22Rv1 (cell line): ENCODE measurements around the gene KRTAP4-1.
"Not testable (repeated sequence)": the region's sequence is repeated elsewhere in the genome, so short reads cannot be mapped to it uniquely, and the experiment has no call there.

Source experiments
- H3K27ac ChIP-seq: fragments of 450-650 bp; 2 replicates; pipeline ENCODE4 v1.5.1; 2017
- CTCF ChIP-seq: fragments of 450-650 bp; IDR thresholded peaks from 2 replicates; pipeline ENCODE4 v1.5.1; 2017; ENCODE audit warnings: mild to moderate bottlenecking
- ZFX ChIP-seq: fragments of 450-650 bp; IDR thresholded peaks from 2 replicates; pipeline ENCODE4 v1.6.1; 2017; ENCODE audit warnings: antibody characterized with exemption, borderline replicate concordance

The KRTAP4-1 gene

GRCh38 chr17:41184480-41184961 is at the start of gene KRTAP4-1:
KRTAP4-1 (minus strand) TSS chr17:41184911; CDS start chr17:41184854, 57 bp downstream.
- H3K27ac ChIP-seq = no peak within 1 kb of the TSS
- TF ChIP-seq CTCF = no peak
- TF ChIP-seq ZFX = no peak

DNA sequence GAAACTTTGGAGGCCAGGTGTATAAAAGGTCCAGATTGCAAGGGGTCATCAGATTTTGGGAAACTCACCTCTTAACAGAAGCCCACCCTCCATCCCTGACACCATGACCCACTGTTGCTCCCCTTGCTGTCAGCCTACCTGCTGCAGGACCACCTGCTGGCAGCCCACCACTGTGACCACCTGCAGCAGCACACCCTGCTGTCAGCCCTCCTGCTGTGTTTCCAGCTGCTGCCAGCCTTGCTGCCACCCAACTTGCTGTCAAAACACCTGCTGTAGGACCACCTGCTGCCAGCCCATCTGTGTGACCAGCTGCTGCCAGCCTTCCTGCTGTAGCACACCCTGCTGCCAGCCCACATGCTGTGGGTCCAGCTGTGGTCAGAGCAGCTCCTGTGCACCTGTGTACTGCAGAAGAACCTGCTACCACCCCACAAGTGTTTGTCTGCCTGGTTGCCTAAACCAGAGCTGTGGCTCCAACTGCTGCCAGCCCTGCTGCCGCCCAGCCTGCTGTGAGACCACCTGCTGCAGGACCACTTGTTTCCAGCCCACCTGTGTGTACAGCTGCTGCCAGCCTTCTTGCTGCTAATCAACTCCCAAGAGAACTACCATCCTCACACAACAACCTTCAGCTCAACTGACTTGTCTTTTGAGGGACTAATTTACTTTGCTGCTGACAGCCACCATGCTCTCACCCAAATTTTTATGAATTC is 47.8 kb upstream of the KRTAP4-1 start, which contains the start of gene KRTAP9-3:
Gene KRTAP9-3 (plus strand): TSS at position 51 of the 707 bp plus-strand sequence. CDS start 53 bp downstream, at position 104.
- H3K27ac ChIP-seq = not testable (repeated sequence)

- H3K27ac ChIP-seq = no peak overlapping the region
- TF ChIP-seq ZFX (no peak), CTCF (no peak)
Observed at GRCh38 chr17:41231731-41232130, 47.0 kb upstream of the KRTAP4-1 start.

GRCh38 chr17:41230094-41230493 is 45.4 kb upstream of the KRTAP4-1 start:
- no peak overlapping the region for H3K27ac ChIP-seq
- TF ChIP-seq CTCF (no peak), ZFX (no peak)

DNA sequence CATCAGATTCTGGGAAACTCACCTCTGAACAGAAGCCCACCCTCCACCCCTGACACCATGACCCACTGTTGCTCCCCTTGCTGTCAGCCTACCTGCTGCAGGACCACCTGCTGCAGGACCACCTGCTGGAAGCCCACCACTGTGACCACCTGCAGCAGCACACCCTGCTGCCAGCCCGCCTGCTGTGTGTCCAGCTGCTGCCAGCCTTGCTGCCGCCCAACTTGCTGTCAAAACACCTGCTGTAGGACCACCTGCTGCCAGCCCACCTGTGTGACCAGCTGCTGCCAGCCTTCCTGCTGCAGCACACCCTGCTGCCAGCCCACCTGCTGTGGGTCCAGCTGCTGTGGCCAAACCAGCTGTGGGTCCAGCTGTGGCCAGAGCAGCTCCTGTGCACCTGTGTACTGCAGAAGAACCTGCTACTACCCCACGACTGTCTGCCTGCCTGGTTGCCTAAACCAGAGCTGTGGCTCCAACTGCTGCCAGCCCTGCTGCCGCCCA is 41.9 kb upstream of the KRTAP4-1 start, which contains the start of gene KRTAP9-2:
Gene KRTAP9-2 (plus strand): TSS at position 51 of the 498 bp plus-strand sequence. CDS start 7 bp downstream, at position 58.
- not testable (repeated sequence) for H3K27ac ChIP-seq

DNA sequence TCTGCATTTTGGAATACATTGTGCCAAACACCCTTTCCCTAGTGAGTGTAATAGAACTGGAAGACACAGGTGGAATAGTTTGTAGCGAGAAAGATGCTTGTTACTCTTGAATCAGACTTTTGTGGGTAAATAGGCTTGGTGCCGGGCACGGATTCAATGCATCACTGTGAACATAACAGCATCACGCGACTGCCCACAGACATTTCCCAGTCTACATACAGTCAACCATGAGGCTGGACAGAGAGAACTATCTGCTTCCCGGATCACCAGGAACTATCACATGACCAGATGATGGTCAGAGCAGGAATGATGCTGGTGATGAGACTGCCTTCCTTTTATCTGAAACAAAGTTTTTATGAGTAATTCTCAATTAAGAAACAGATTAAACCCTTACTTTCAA is 41.3 kb upstream of the KRTAP4-1 start:
- no peak overlapping the region for H3K27ac ChIP-seq
- no peak for TF ChIP-seq ZFX

- no peak overlapping the region for H3K27ac ChIP-seq
- no peak for TF ChIP-seq ZFX
- no peak for TF ChIP-seq CTCF
Observed at GRCh38 chr17:41223821-41224220, 39.1 kb upstream of the KRTAP4-1 start.

GRCh38 chr17:41215681-41216080 is 31.0 kb upstream of the KRTAP4-1 start:
- TF ChIP-seq ZFX = no peak
- no peak for TF ChIP-seq CTCF
- no peak overlapping the region for H3K27ac ChIP-seq
